NCI-H345 (cell line): Measurements from ENCODE around the gene SKA2.
"Not testable (repeated sequence)": the region's sequence is repeated elsewhere in the genome, so short reads cannot be mapped to it uniquely, and the experiment has no call there.

Experiments
- DNase-seq: peaks from one replicate; lab custom pipeline; 2025; lab: John Stamatoyannopoulos, UW

SKA2 gene

DNA sequence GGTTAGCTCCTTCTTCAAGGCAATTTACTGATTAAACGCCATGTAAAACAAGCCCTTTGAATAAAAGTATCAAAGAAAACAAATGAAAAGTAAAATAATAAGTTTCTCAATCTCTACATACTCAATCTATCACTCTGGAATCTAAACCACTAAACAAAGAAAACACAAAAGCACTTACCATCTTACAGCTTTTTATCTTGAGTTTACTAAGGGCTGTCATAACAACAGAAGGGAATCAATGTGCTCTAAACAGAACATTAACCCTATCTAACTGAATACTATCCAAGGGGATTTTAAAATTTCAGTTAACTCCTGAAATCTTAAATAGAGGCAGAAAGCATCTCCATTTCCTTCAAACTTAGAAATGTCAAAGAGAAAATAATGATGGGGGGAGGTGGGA is 3.4 kb downstream of the SKA2 start:
- DNase-seq = no peak

DNA sequence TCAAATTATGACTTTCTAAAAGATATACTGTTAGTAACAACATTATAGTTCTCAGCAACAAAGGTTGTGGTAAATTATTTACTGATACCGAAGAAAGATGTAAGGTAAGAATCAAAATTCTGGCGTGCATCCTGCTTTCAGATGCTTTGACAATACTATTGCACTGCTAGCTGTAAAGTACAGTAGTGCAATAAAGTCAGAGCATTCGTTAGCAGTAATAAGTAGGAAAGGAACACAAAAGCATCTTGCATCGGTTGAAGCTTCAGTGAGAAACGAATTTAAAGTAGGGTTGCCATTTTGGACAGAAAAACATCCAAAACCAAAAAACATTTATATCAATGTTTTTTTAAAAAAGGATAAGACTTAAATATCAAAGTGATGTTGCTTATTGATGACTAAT is 4.0 kb downstream of the SKA2 start:
- DNase-seq = no peak

DNA sequence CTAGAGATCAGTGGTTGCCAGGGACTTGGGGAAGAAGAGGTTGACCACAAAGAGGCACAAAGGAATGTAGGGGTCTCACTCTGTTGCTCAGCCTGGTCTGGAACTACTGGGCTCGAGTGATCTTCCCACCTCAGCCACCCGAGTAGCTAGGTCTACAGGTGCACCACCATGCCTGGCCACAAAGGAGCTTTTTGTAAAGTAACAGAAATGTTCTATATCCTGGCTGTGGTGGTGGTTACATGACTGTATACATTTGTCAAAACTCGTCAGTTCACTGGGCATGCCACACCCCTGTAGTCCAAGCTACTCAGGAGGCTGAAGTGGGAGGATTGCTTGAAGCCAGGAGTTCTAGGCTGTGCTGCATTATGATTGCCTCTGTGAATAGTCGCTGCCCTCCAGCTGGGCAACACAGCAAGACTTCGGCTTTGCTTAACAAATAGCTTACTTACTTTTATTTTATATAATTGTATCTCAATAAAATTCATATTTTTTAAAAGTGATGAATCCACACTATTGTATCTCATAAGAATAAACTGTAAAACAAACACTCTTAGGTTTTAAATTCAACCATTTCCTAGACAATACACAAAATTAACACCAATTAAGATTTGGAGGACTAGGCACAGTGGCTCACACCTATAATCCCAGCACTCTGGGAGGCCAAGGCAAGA is 5.0 kb downstream of the SKA2 start:
- DNase-seq = no peak

- DNase-seq = no peak
Measured at GRCh38 chr17:59149051-59149450, 5.9 kb downstream of the SKA2 start.

DNA sequence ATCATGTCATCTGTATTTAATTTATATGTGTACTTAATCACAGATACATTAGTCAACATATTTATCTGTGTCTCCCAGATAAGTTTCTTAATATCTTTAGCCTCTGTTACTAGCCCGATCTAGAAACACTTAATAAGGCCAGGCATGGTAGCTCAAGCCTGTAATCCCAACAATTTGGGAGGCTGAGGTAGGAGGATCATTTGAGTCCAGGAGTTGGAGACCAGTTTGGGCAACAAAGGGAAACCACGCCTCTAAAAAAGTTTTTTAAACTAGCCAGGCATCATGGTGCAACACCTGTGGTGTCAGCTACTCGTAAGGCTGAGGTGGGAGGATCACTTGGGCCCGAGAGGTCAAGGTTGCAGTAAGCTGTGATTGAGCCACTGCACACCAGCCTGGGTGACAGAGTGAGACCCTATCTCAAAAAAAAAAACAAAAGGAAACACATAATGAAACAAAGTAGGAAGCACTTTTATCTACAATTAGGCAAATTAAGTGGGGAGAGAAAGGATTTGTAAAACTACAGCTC is 9.4 kb downstream of the SKA2 start:
- no peak for DNase-seq

- DNase-seq = no peak
Measured at GRCh38 chr17:59141860-59142259, 13.1 kb downstream of the SKA2 start.

DNA sequence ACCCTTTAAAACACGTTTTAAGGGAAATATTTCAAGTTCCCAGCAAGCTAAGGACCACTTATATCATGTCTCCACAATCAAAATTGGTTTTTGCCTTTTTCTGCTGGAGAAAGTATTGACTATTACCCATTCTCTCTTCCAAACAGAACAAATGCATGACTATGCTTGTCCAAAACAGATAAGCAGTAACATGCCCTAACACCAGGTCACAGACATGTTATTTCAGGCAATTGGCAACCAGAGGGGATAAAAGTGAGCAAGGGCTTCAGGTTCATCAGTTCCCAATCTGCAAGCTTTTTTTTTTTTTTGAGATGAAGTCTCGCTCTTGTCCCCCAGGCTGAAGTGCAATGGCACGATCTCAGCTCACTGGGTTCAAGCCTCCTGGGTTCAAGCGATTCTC is 15.0 kb downstream of the SKA2 start:
- no peak for DNase-seq

DNA sequence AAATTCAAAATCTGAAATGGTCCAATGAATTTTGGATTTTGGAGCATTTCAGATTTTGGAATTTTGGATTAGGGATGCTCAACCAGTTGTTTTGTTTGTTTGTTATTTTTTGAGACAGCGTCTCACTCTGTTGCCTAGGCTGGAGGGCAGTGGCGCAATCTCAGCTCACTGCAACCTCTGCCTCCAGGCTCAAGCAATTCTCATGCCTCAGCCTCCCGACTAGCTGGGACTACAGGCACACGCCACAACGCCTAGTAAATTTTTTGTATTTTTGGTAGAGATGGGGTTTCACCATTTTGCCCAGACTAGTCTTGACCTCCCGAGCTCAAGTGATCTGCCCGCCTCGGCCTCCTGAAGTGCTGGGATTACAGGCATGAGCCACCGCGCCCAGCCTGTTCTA is 16.6 kb downstream of the SKA2 start:
- not testable (repeated sequence) for DNase-seq

- DNase-seq = no peak
Measured at GRCh38 chr17:59131131-59131530, 23.9 kb downstream of the SKA2 start.

DNA sequence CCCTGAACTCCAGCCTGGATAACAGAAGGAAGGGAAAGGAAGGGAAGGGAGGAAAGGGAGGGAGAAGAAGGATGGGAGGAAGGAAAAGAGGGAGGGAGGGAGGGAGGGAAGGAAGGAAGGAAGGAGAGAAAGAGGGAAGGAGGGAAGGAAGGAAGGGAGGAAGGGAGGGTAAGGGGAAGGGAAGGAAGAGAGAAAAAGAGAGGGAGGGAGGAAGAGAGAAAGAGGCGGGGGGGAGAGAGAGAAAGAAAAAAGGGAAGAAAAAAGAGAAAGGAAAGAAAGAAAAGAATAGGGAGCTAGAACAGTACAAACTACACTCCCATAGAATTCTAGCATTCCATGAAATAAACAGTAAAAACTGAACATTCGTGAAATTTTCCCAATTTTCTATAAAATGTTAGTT is 25.2 kb downstream of the SKA2 start:
- DNase-seq = no peak

DNA sequence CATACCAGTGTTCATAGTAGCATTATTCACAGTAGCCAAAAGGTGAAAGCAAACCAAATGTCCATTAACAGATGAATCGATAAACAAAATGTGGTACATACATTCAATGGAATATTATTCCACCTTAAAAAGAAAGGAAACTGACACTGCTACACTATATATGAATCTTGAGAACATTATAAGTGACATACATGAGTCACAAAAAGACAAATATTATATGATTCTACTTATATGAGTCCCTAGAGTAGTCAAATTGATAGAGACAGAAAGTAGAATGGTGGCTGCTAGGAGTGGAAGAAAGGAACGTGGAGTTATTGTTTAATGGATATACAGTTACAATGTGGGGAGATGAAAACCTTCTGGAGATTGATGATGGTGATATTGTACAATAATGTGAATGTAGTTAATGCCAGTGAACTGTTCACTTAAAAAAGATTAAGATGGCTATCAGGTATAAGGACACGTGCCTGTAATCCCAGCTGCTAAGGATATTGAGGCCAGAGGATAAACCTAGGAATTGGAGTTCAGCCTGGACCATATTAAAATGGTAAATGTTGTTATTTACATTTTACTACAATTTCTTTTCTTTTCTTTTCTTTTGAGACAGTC is 28.1 kb downstream of the SKA2 start:
- DNase-seq = no peak

DNA sequence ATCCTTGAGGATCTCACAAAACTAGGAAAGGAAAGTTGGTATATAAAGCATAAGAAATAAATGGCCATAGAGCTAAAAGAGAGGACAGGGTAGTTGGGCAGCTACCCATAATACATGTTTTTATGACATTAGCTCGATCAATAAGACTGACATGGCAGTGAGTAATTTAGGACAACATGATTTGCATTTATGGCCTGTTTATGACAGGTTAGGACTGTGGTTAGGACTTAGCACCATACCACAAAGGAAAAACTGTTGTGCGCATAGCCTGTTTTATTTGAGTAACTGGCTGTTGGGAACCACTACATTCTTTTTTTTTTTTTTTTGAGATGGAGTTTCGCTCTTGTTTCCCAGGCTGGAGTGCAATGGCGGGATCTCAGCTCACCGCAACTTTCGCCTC is 30.3 kb downstream of the SKA2 start:
- no peak for DNase-seq

- DNase-seq = no peak
Measured at GRCh38 chr17:59121901-59122480, 33.0 kb downstream of the SKA2 start.

DNA sequence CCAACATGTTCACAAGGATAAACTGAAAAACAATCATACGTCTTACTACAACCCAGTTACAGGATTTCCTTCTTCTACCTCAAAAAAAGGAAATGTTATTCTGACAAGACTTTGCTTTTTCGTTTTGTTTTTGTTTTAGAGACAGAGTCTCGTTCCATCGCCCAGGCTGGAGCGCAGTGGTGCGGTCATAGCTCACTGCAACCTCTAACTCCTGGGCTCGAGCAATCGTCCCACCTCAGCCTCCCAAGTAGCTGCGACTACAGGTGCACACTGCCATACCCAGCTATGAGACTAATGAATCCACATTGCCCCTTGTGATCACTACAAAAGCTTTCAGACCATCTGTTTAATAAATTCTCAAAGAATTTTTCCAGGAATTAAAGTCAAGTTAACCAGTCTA is 39.5 kb downstream of the SKA2 start:
- no peak for DNase-seq

DNA sequence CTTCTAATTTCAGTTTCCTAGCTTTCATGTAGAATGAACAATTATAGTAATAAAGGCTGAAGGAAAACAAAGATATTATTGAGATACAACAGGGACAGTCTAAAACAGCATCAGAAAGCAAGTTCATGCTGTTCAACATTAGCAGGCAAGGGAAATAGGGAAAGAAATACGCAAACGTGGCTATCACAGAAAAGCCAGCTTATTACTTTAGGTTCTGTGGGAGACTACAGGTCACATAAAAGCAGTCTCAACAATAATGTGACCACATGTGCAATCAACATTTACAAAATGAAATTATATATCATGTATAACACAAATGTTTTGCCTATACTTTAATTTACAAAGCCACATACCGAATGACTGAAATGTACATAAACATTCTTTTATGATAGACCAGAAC is 43.4 kb downstream of the SKA2 start:
- no peak for DNase-seq

DNA sequence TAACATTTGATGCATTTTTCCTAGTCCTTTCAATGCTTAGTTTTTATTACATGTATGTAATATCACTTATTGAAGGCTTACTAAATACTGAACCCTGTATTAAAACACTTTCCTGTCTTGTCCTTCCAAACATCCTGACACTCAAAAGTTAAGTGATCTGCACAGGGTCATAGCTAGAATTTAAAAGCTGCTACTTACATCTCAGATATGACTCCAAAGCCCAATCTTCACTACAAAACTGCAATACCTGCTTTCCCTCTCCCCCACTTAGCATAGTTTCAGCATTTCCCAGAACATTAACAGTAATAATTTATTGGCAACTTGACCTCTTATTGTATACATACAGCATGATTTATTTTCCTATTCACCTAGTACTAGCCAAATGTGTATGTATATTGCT is 44.0 kb downstream of the SKA2 start:
- no peak for DNase-seq

GRCh38 chr17:59108400-59109102 is 46.4 kb downstream of the SKA2 start:
- DNase-seq = no peak

- DNase-seq = no peak
Measured at GRCh38 chr17:59107306-59107670, 47.7 kb downstream of the SKA2 start.

DNA sequence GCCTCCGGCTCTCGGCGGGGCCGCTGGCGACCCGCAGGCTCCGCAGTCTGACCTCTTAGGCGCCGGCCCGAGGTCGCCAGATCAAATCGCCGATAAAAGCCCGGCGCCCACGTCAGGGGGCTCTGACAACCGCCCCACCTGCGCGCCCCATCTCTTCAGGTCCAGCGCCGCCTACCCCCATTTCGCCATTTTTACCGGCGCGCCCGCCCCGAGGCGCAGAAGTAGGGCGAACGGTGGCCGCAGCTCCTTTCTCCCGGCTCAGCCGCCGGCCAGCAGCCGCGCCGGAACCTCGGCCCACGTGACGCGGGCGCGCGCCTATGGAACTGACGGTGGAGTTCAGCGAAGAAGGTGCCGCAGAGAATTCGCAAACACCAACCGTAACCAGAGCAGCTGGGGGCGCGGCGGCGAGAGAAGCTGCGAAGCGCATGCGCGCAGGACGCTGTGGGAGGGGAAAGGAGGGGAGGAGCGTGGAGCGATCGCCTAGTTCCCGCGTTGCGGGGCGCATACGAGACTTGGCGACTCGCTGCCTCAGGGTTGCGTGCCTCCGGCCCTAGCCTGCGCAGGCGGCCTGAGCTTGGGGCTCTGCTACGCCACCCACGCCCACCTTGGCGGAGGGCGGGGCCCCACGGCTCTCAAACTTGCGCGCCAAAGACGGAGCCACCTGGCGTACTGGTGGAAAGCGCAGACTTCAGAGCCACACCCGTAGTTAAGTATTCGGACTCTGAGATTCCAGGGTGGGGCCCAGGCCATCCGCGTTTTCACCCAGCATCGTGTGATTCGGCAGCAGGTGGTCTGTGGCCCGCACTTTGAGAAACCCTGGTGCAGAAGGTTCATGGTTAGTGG is 48.3 kb downstream of the SKA2 start, which contains the start of gene TRIM37:
Gene TRIM37 (minus strand): TSS at position 418 of the 843 bp plus-strand sequence. CDS start 419 bp downstream, outside the sequence.
- peak; percentile 99 for DNase-seq

DNA sequence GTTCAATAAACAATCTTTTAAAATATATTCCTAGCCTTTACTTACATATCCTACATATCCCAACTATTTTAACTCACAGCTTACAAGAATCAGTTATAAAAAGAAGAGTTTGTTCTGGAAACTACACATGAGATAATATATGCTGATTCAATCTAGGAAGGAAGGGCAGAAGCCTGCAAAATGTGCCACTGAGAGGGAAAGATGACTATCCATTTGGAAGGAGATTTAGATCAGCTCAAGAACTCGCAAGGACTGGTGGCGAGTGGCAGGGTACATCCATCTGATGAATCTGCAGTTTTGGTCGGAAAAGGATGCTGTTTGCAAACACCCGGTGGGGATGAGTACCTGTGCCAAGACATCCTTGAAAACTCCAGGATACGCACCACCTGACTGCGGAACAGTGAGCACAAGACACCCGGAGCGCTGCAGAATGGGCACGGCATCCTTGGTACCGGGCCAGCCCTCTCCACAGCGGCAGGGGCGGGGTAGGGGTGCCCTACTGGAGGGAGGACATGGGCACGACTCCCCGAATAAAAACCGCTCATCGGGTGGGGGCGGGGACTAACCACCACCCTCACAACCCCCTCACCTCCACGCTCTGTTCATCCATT is 49.0 kb downstream of the SKA2 start:
- peak; percentile 77 for DNase-seq

- DNase-seq = no peak
Measured at GRCh38 chr17:59101178-59101577, 53.8 kb downstream of the SKA2 start.
